Mesenchymal stem cell (in vitro differentiated cells and primary cell): ENCODE data around the gene MSI2.
A peak's percentile ranks its signal among the peaks of the same experiment; 100 is the strongest.

Experiments
- DNase-seq: peaks from one replicate; pipeline ENCODE4 v3.0.0-alpha.2; 2013
- H2AFZ ChIP-seq: one replicate; pipeline ENCODE4 v1.6.1; 2013; ENCODE audit warnings: low read depth, mild to moderate bottlenecking, control low read depth, inconsistent platforms, low read length, moderate library complexity
- H2AK5ac ChIP-seq: 2 replicates; pipeline ENCODE4 v1.6.1; 2013; ENCODE audit warnings: low read length, moderate library complexity, mild to moderate bottlenecking, inconsistent platforms; ENCODE audit not compliant: severe bottlenecking
- H2BK120ac ChIP-seq: one replicate; pipeline ENCODE4 v1.6.1; 2013; ENCODE audit warnings: low read depth, mild to moderate bottlenecking, inconsistent platforms, low read length, moderate library complexity
- H2BK12ac ChIP-seq, 2 experiments: one replicate each; pipeline ENCODE4 v1.6.1; 2013; ENCODE audit warnings: inconsistent platforms in 2 of 2, low read length in 2 of 2, mild to moderate bottlenecking in 2 of 2, moderate library complexity in 2 of 2, control low read depth in 1 of 2
- H2BK15ac ChIP-seq: one replicate; pipeline ENCODE4 v1.6.1; 2013; ENCODE audit warnings: mild to moderate bottlenecking, low read depth, inconsistent platforms; ENCODE audit not compliant: poor library complexity, severe bottlenecking
- H2BK5ac ChIP-seq: 2 replicates; pipeline ENCODE4 v1.6.1; 2013; ENCODE audit warnings: low read depth, mild to moderate bottlenecking, low read length, control low read depth, inconsistent platforms; ENCODE audit not compliant: poor library complexity, severe bottlenecking
- H3K14ac ChIP-seq, 2 experiments: one replicate each; pipeline ENCODE4 v1.6.1; 2013; ENCODE audit warnings: inconsistent platforms in 2 of 2, low read length in 2 of 2, control low read depth in 1 of 2, mild to moderate bottlenecking in 1 of 2, moderate library complexity in 1 of 2
- H3K18ac ChIP-seq, 2 experiments: one replicate each; pipeline ENCODE4 v1.6.1; 2013; ENCODE audit warnings: inconsistent platforms in 2 of 2, low read length in 2 of 2, control low read depth in 1 of 2, low read depth in 1 of 2, mild to moderate bottlenecking in 1 of 2
- H3K23ac ChIP-seq, 2 experiments: one replicate each; pipeline ENCODE4 v1.6.1; 2013; ENCODE audit warnings: inconsistent platforms in 2 of 2, low read length in 2 of 2, mild to moderate bottlenecking in 2 of 2, moderate library complexity in 2 of 2, control low read depth in 1 of 2
- H3K27ac ChIP-seq: 2 replicates; pipeline ENCODE4 v1.5.1; 2013; ENCODE audit warnings: mild to moderate bottlenecking, moderate library complexity, low read length, control low read depth, inconsistent platforms; ENCODE audit not compliant: poor library complexity, severe bottlenecking
- H3K27me3 ChIP-seq, 2 experiments: 2 replicates each; pipeline versions ENCODE4 v1.6.1 to v1.7.0; 2013; ENCODE audit warnings: low read length in 2 of 2, mild to moderate bottlenecking in 2 of 2, moderate library complexity in 2 of 2, control low read depth in 1 of 2, inconsistent platforms in 1 of 2; ENCODE audit not compliant: control insufficient read depth in 1 of 2, insufficient read depth in 1 of 2
- H3K36me3 ChIP-seq, 2 experiments: 2 replicates each; pipeline versions ENCODE4 v1.6.1 to v1.7.0; 2013; ENCODE audit warnings: low read length in 2 of 2, control low read depth in 1 of 2, inconsistent platforms in 1 of 2, low read depth in 1 of 2, mild to moderate bottlenecking in 1 of 2; ENCODE audit not compliant: insufficient read depth in 2 of 2, control insufficient read depth in 1 of 2
- H3K4ac ChIP-seq, 2 experiments: one replicate each; pipeline ENCODE4 v1.6.1; 2013; ENCODE audit warnings: inconsistent platforms in 2 of 2, low read length in 2 of 2, mild to moderate bottlenecking in 2 of 2, moderate library complexity in 2 of 2, control low read depth in 1 of 2, low read depth in 1 of 2
- H3K4me1 ChIP-seq: 2 replicates; pipeline ENCODE4 v1.6.1; 2013; ENCODE audit warnings: low read depth, low read length, control low read depth; ENCODE audit not compliant: control insufficient read depth, insufficient read depth
- H3K4me2 ChIP-seq: 2 replicates; pipeline ENCODE4 v1.6.1; 2013; ENCODE audit warnings: low read length, mild to moderate bottlenecking, inconsistent platforms; ENCODE audit not compliant: poor library complexity, severe bottlenecking
- H3K4me3 ChIP-seq, 2 experiments: 2 replicates each; pipeline versions ENCODE4 v1.5.1 to v1.7.0; 2013; ENCODE audit warnings: low read length in 2 of 2, mild to moderate bottlenecking in 2 of 2, control low read depth in 1 of 2, low read depth in 1 of 2; ENCODE audit not compliant: insufficient read depth in 1 of 2
- H3K79me1 ChIP-seq: replicated peaks from 2 replicates; pipeline ENCODE4 v1.6.1; 2013; ENCODE audit warnings: mild to moderate bottlenecking, control low read depth, low read length, inconsistent platforms; ENCODE audit not compliant: poor library complexity, severe bottlenecking
- H3K9ac ChIP-seq: 2 replicates; pipeline ENCODE4 v1.7.0; 2013; ENCODE audit warnings: mild to moderate bottlenecking, low read length, moderate library complexity
- H3K9me3 ChIP-seq: 2 replicates; pipeline ENCODE4 v1.7.0; 2013; ENCODE audit warnings: mild to moderate bottlenecking, low read length; ENCODE audit not compliant: control insufficient read depth
- H4K8ac ChIP-seq: one replicate; pipeline ENCODE4 v1.6.1; 2013; ENCODE audit warnings: inconsistent platforms, mild to moderate bottlenecking, low read length, moderate library complexity
- H4K91ac ChIP-seq: one replicate; pipeline ENCODE4 v1.6.1; 2013; ENCODE audit warnings: mild to moderate bottlenecking, low read length, inconsistent platforms
- WGBS: methylation state at CpG from one replicate; pipeline ENCODE4 v1.1.7; 2013; ENCODE audit warnings: mixed read lengths; 5-methylcytosine and 5-hydroxymethylcytosine counted together

MSI2 gene

GRCh38 chr17:57622683-57623433 is 366.5 kb downstream of the MSI2 start:
- WGBS: 44% methylated on average over 15 of the region's 16 CpGs
- H2BK120ac ChIP-seq: no peak overlapping the region

GRCh38 chr17:57623620-57624019 is 367.3 kb downstream of the MSI2 start:
- peak overlapping the region; percentile 24 to 60 for H3K4ac ChIP-seq
- peaks cover 2% of the 10 kb centered on the region for H3K79me1 ChIP-seq
- H2AFZ ChIP-seq: no peak overlapping the region
- no peak overlapping the region for H4K8ac ChIP-seq
- H2BK5ac ChIP-seq: no peak overlapping the region
- no peaks in the 10 kb centered on the region for H3K9me3 ChIP-seq
- no peak overlapping the region for H4K91ac ChIP-seq
- H3K14ac ChIP-seq: no peak overlapping the region
- H3K4me1 ChIP-seq: peaks cover 15% of the 10 kb centered on the region
- H3K4me3 ChIP-seq: no peak overlapping the region
- no peaks in the 10 kb centered on the region for H3K27me3 ChIP-seq
- peak overlapping the region in 1 of 2 experiments; percentile 70 for H3K23ac ChIP-seq
- no peak overlapping the region for H2BK15ac ChIP-seq
- H3K4me2 ChIP-seq: no peak overlapping the region
- no peak overlapping the region for H2BK120ac ChIP-seq
- peak overlapping the region in 1 of 2 experiments; percentile 59 for H2BK12ac ChIP-seq
- DNase-seq: no peak
- peaks cover 0 to 38% of the 10 kb centered on the region in 2 experiments for H3K36me3 ChIP-seq
- H3K9ac ChIP-seq: no peak overlapping the region
- no peak overlapping the region for H3K27ac ChIP-seq
- H3K18ac ChIP-seq: peak overlapping the region; percentile 40 to 88
- WGBS: 88% methylated on average over 11 of the region's 11 CpGs
- H2AK5ac ChIP-seq: no peak overlapping the region

More at GRCh38 chr17:57622683-57623433, 366.5 kb downstream of the MSI2 start:
- H3K9me3 ChIP-seq: no peaks in the 10 kb centered on the region
- no peak overlapping the region for H2BK15ac ChIP-seq
- no peak overlapping the region for H3K14ac ChIP-seq
- no peak overlapping the region for H3K27ac ChIP-seq
- H2AFZ ChIP-seq: no peak overlapping the region
- H3K23ac ChIP-seq: no peak overlapping the region
- no peaks in the 10 kb centered on the region for H3K27me3 ChIP-seq
- no peak overlapping the region for H3K4me2 ChIP-seq
- H3K4me1 ChIP-seq: peaks cover 15% of the 10 kb centered on the region
- H4K8ac ChIP-seq: no peak overlapping the region
- peaks cover 4% of the 10 kb centered on the region for H3K79me1 ChIP-seq
- H3K4me3 ChIP-seq: no peak overlapping the region
- H3K18ac ChIP-seq: no peak overlapping the region
- no peak overlapping the region for H2AK5ac ChIP-seq
- peaks cover 0 to 35% of the 10 kb centered on the region in 2 experiments for H3K36me3 ChIP-seq
- no peak overlapping the region for H2BK5ac ChIP-seq
- H2BK12ac ChIP-seq: no peak overlapping the region
- H3K4ac ChIP-seq: no peak overlapping the region
- no peak overlapping the region for H4K91ac ChIP-seq
- no peak overlapping the region for H3K9ac ChIP-seq
- peak; percentile 98 for DNase-seq

DNA sequence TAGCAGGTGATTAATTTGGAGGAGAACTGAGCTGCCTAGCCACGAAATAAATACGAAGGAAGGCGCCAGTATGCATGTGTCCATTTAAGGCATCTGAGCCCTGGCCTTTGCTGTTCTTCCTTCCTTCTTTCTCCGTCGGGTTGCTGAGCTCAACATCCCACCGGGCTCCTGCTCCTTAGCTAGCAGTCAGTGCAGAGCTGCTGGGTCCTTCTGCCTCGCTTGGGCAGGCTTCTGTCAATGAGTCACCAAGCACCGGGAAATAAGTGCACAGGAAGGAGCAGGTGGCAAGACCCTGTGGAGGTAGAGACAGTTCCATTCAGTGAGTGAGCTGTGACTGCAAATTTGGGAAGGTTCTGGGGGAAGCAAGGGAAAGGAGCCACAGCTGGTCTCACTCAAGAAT is 368.1 kb downstream of the MSI2 start:
- Histone ChIP-seq H3K4me1 (peaks cover 15% of the 10 kb centered on the region), H3K23ac (no peak overlapping the region)
- 76% methylated on average over 8 of the region's 8 CpGs for WGBS

DNA sequence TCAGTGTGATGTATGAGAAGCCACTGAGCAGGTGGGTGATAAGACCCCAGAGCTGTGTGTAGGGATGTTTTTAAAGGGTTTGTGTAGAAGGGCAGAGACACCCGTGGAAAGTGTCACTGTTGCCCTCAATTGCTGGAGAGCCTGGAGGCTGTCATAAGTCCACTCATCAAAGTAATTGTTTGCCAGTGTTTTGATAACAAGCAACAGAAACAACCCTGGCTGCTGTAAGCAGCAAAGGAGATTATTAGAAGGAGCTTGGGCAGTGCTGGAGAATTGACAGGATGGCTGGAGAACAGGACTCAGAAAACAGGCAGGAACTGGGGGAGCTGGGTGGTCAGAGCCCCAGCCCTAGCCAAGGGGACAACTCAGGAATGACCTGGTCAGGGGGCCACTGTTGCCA is 369.2 kb downstream of the MSI2 start:
- 52% methylated on average over 1 of the region's 1 CpG for WGBS
- H3K4ac ChIP-seq: no peak overlapping the region

More for the DNA sequence above, 368.1 kb downstream of the MSI2 start:
- peak overlapping the region in 1 of 2 experiments; percentile 1 for H2BK12ac ChIP-seq
- no peak overlapping the region for H3K4ac ChIP-seq
- no peak overlapping the region for H3K4me3 ChIP-seq
- H2BK120ac ChIP-seq: no peak overlapping the region
- H3K14ac ChIP-seq: no peak overlapping the region
- no peaks in the 10 kb centered on the region for H3K9me3 ChIP-seq
- H3K27me3 ChIP-seq: no peaks in the 10 kb centered on the region
- H2BK15ac ChIP-seq: no peak overlapping the region
- no peak overlapping the region for H2AFZ ChIP-seq
- peaks cover 2% of the 10 kb centered on the region for H3K79me1 ChIP-seq
- DNase-seq: no peak
- H3K36me3 ChIP-seq: peaks cover 0 to 36% of the 10 kb centered on the region in 2 experiments
- no peak overlapping the region for H3K18ac ChIP-seq
- H3K9ac ChIP-seq: no peak overlapping the region
- no peak overlapping the region for H4K91ac ChIP-seq
- H3K4me2 ChIP-seq: no peak overlapping the region
- no peak overlapping the region for H2AK5ac ChIP-seq
- no peak overlapping the region for H3K27ac ChIP-seq
- peak overlapping the region; percentile 53 for H4K8ac ChIP-seq
- H2BK5ac ChIP-seq: no peak overlapping the region

More for the DNA sequence above, 369.2 kb downstream of the MSI2 start:
- no peak overlapping the region for H3K4me2 ChIP-seq
- H3K36me3 ChIP-seq: peaks cover 0 to 39% of the 10 kb centered on the region in 2 experiments
- H3K27me3 ChIP-seq: no peaks in the 10 kb centered on the region
- peaks cover 2% of the 10 kb centered on the region for H3K79me1 ChIP-seq
- H4K8ac ChIP-seq: no peak overlapping the region
- H2BK5ac ChIP-seq: no peak overlapping the region
- no peaks in the 10 kb centered on the region for H3K9me3 ChIP-seq
- no peak overlapping the region for H2AK5ac ChIP-seq
- H2BK120ac ChIP-seq: no peak overlapping the region
- H3K27ac ChIP-seq: no peak overlapping the region
- H3K14ac ChIP-seq: no peak overlapping the region
- no peak overlapping the region for H3K9ac ChIP-seq
- H3K18ac ChIP-seq: no peak overlapping the region
- DNase-seq: no peak
- H3K4me1 ChIP-seq: peaks cover 15% of the 10 kb centered on the region
- no peak overlapping the region for H2AFZ ChIP-seq
- no peak overlapping the region for H3K23ac ChIP-seq
- H2BK12ac ChIP-seq: peak overlapping the region in 1 of 2 experiments; percentile 57
- no peak overlapping the region for H3K4me3 ChIP-seq
- no peak overlapping the region for H4K91ac ChIP-seq
- no peak overlapping the region for H2BK15ac ChIP-seq
